Duodenal mucosa (tissue), 2 donors: ENCODE measurements around the gene XRCC2.
"Not testable (repeated sequence)": the region's sequence is repeated elsewhere in the genome, so short reads cannot be mapped to it uniquely, and the experiment has no call there.

Experiments
- H3K27ac ChIP-seq: one replicate; pipeline ENCODE4 v1.7.0; 2013; ENCODE audit warnings: low read depth, low read length
- H3K27me3 ChIP-seq, 2 donors: one replicate each; pipeline ENCODE4 v1.7.0; 2013; ENCODE audit warnings: low read length in 2 of 2, control low read depth in 1 of 2; ENCODE audit not compliant: insufficient read depth in 2 of 2, control insufficient read depth in 1 of 2
- H3K36me3 ChIP-seq, 2 donors: one replicate each; pipeline ENCODE4 v1.7.0; 2013; ENCODE audit warnings: low read length in 2 of 2, control low read depth in 1 of 2; ENCODE audit not compliant: insufficient read depth in 2 of 2, control insufficient read depth in 1 of 2
- H3K4me1 ChIP-seq, 2 donors: one replicate each; pipeline ENCODE4 v1.7.0; 2013; ENCODE audit warnings: low read length in 2 of 2, control low read depth in 1 of 2; ENCODE audit not compliant: insufficient read depth in 2 of 2, control insufficient read depth in 1 of 2
- H3K4me3 ChIP-seq, 2 donors: one replicate each; pipeline ENCODE4 v1.7.0; 2013; ENCODE audit warnings: low read length in 2 of 2, low read depth in 1 of 2
- H3K9ac ChIP-seq, 2 donors: one replicate each; pipeline ENCODE4 v1.7.0; 2013; ENCODE audit warnings: low read length in 2 of 2, low read depth in 1 of 2
- H3K9me3 ChIP-seq, 2 donors: one replicate each; pipeline ENCODE4 v1.7.0; 2013; ENCODE audit warnings: low read length in 2 of 2, control low read depth in 1 of 2; ENCODE audit not compliant: control insufficient read depth in 1 of 2

The XRCC2 gene

GRCh38 chr7:152640829-152641228 is 35.1 kb downstream of the XRCC2 start:
- Histone ChIP-seq H3K9me3 (no peaks in the 10 kb centered on the region), H3K4me1 (no peaks in the 10 kb centered on the region), H3K27ac (no peak overlapping the region), H3K9ac (no peak overlapping the region), H3K4me3 (no peak overlapping the region), H3K27me3 (no peaks in the 10 kb centered on the region), H3K36me3 (no peaks in the 10 kb centered on the region)

GRCh38 chr7:152637920-152638580 is 37.9 kb downstream of the XRCC2 start:
- Histone ChIP-seq H3K27ac (no peak overlapping the region), H3K4me1 (no peaks in the 10 kb centered on the region), H3K9ac (no peak overlapping the region), H3K4me3 (no peak overlapping the region), H3K36me3 (no peaks in the 10 kb centered on the region), H3K27me3 (peaks cover 0 to 2% of the 10 kb centered on the region in 2 donors), H3K9me3 (no peaks in the 10 kb centered on the region)

GRCh38 chr7:152637161-152637560 is 38.8 kb downstream of the XRCC2 start:
- Histone ChIP-seq H3K4me3 (no peak overlapping the region), H3K36me3 (no peaks in the 10 kb centered on the region), H3K27ac (no peak overlapping the region), H3K9me3 (no peaks in the 10 kb centered on the region), H3K9ac (no peak overlapping the region), H3K27me3 (peaks cover 0 to 2% of the 10 kb centered on the region in 2 donors), H3K4me1 (no peaks in the 10 kb centered on the region)

GRCh38 chr7:152636441-152636840 is 39.5 kb downstream of the XRCC2 start:
- Histone ChIP-seq H3K9ac (no peak overlapping the region), H3K27me3 (peaks cover 0 to 2% of the 10 kb centered on the region in 2 donors), H3K4me1 (no peaks in the 10 kb centered on the region)

GRCh38 chr7:152633504-152633903 is 42.4 kb downstream of the XRCC2 start:
- no peaks in the 10 kb centered on the region for H3K36me3 ChIP-seq
- no peak overlapping the region for H3K9ac ChIP-seq
- no peak overlapping the region for H3K27ac ChIP-seq
- no peaks in the 10 kb centered on the region for H3K4me1 ChIP-seq
- no peak overlapping the region for H3K4me3 ChIP-seq
- no peaks in the 10 kb centered on the region for H3K9me3 ChIP-seq
- peaks cover 0 to 2% of the 10 kb centered on the region in 2 donors for H3K27me3 ChIP-seq

More at GRCh38 chr7:152636441-152636840, 39.5 kb downstream of the XRCC2 start:
- Histone ChIP-seq H3K36me3 (no peaks in the 10 kb centered on the region), H3K9me3 (no peaks in the 10 kb centered on the region), H3K27ac (no peak overlapping the region), H3K4me3 (no peak overlapping the region)

GRCh38 chr7:152633072-152633471 is 42.9 kb downstream of the XRCC2 start:
- Histone ChIP-seq H3K27ac (no peak overlapping the region), H3K9me3 (no peaks in the 10 kb centered on the region), H3K27me3 (peaks cover 0 to 2% of the 10 kb centered on the region in 2 donors), H3K4me1 (no peaks in the 10 kb centered on the region), H3K9ac (no peak overlapping the region), H3K36me3 (no peaks in the 10 kb centered on the region), H3K4me3 (no peak overlapping the region)

GRCh38 chr7:152628772-152629171 is 47.2 kb downstream of the XRCC2 start:
- H3K27me3 ChIP-seq, H3K9me3 ChIP-seq, H3K4me1 ChIP-seq, H3K36me3 ChIP-seq, H3K4me3 ChIP-seq, H3K9ac ChIP-seq, H3K27ac ChIP-seq: not testable (repeated sequence)

GRCh38 chr7:152624228-152624627 is 51.7 kb downstream of the XRCC2 start:
- Histone ChIP-seq H3K4me1 (no peaks in the 10 kb centered on the region), H3K4me3 (no peak overlapping the region), H3K9ac (no peak overlapping the region), H3K36me3 (no peaks in the 10 kb centered on the region), H3K9me3 (no peaks in the 10 kb centered on the region), H3K27ac (no peak overlapping the region), H3K27me3 (no peaks in the 10 kb centered on the region)

GRCh38 chr7:152621426-152621825 is 54.5 kb downstream of the XRCC2 start:
- Histone ChIP-seq H3K9me3 (no peaks in the 10 kb centered on the region), H3K36me3 (no peaks in the 10 kb centered on the region), H3K9ac (no peak overlapping the region), H3K27me3 (no peaks in the 10 kb centered on the region), H3K27ac (no peak overlapping the region), H3K4me1 (no peaks in the 10 kb centered on the region), H3K4me3 (no peak overlapping the region)

- H3K4me1 ChIP-seq, result no peaks in the 10 kb centered on the region
- H3K36me3 ChIP-seq, result no peaks in the 10 kb centered on the region
- no peaks in the 10 kb centered on the region for H3K9me3 ChIP-seq
- no peak overlapping the region for H3K4me3 ChIP-seq
- H3K27ac ChIP-seq, result no peak overlapping the region
- H3K27me3 ChIP-seq, result no peaks in the 10 kb centered on the region
- no peak overlapping the region for H3K9ac ChIP-seq
Observed at GRCh38 chr7:152619027-152619739, 56.8 kb downstream of the XRCC2 start.
